GM20431 (cell line): Measurements from ENCODE around the gene S100A9.

Source experiments
- in situ Hi-C: fragments of 300-500 bp; cut with MseI, MboI; formaldehyde crosslinking; loops from one replicate; pipeline ENCODE4 v1.15.0; 2020; ENCODE audit warnings: low sequenced_read_pairs; ENCODE audit not compliant: unreplicated experiment

The S100A9 gene

DNA sequence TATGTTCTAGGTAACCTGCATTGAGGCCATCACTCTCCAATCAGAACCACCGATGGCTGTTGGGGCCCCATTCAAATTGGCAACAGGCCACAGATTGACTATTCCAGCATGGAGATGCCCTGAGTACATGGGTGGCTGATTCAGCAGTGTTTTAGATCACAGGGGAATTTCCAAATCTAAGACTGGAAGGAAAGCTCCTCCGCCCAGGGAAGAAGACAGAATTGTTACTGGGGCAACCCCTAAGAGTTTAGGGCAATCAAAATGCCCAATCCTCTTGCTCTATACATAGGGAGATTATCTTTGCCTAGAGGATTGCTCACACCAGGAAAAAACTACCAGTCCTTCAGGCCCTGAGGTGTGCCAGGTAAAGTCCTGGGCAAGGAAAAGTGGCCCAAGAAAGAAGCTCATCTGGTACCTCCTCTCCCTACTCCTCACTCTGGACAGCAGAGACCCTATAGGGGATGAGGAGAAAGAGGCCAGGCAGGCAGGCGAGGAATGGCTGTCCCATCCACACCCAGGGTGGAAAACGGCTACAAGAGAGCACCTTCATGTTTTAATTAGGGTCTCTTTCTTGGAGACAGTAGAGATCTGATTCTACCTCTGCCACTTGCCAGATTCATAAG, 27.4 kb downstream of the S100A9 start:
- in situ Hi-C loops: no loop called here

DNA sequence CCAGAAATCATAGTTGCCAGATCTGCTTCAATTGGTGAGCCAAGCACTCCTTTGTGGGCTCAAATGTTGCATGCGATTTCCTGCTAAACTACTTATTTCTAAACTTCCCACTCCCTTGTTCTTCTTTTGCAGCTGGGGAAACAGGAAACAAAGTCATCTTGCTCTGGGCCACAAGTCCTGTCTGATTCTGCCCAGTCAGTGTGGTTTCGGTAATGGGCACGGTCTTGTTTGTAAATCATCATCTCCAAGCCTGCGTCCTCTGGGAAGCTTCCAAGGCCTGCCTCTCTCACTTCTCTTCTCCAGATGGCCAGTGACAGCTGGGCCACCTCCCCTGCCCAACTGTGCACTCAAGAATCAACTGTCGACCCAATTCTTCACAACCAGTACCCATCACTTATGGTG, 28.8 kb downstream of the S100A9 start:
- in situ Hi-C loops: no loop called here

DNA sequence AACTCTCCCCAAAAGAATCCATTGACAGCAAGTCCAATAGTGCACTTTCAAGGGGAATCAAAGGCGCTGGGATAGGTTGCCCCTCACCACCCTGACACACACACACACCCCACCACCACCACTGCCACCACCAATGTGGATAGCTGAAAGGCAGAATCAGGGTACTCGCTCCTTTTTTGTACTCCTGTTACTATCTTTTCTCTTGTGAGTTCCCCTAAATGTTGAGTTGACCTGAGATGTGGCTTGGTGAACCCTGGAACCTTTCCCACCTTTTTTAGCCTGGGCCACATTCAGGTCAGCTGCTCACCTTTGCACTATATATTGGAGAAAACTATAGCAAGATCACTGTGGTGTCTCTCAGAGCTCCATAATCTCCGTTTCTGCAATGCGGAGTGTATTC, 29.3 kb downstream of the S100A9 start:
- in situ Hi-C loops: no loop called here

DNA sequence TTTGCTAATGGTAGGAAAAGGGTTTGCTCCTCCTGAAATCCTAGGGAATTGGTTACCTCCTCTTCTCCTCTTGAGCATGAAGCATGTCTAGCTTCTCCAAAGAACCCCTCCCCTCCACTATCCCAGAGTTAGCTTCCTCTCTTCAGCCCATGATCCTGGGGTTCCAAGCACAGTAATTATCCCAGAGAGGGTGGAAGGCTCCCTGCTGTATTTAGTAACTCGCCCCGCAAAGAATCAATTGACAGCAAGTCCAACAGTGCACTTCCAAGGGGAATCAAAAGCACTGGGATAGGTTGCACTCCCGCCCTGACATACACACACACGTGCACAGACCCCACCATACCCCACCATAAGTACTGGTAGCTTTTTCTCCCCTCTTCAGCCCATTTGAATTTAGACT, 30.1 kb downstream of the S100A9 start:
- in situ Hi-C loops: no loop called here

DNA sequence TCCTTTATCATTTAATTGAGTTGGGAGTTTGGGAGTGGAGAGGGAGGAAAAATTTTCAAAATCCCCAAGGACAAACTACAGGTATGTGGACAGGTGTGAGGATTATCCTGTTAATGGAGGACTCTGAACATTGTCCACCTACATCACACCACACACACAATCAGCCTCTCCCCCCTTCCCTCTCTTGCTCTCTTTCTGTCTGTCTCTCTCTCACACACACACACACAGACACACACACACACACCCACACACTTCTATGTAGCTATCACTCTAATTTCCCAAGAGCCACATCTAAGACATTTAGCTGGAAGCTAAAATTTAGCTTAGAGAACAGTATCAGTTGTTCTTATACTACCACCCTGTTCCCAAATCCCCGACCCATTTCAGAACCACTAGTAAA, 31.7 kb downstream of the S100A9 start:
- in situ Hi-C loops: no loop called here

DNA sequence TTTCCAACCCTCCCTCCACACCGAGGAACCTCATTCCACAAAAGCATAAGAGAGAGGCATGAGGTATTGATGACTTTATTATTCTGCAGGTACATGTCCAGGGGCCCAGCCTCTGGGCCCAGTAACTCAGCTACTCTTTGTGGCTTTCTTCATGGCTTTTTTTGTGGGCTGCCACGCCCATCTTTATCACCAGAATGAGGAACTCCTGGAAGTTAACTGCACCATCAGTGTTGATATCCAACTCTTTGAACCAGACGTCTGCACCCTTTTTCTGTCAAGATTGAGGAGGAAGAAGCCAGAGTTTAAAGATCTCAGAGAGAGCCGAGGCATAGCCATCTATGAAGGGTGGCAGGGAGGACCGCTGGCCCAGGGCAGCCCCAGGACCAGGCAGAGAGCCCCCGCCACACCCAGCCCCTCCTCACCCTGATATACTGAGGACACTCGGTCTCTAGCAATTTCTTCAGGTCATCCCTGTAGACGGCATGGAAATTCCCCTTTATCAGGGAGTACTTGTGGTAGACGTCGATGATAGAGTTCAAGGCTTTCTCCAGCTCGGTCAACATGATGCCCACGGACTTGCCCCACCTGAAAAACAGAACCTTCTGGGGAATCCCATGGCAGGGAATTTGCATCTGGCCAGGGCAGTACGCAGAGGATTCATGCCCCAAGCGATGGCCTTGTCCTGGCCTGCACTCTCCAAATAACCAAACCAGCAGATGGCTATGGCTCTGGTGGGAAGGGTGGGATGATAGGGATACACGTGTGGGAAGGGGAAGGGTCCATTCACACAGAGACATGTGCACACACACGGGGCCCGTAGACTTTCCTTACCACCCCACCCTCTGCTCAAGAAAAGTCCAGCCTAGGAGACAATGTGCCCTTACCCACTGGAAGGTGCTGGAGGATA, 32.6 kb downstream of the S100A9 start:
- in situ Hi-C loops: no loop called here

DNA sequence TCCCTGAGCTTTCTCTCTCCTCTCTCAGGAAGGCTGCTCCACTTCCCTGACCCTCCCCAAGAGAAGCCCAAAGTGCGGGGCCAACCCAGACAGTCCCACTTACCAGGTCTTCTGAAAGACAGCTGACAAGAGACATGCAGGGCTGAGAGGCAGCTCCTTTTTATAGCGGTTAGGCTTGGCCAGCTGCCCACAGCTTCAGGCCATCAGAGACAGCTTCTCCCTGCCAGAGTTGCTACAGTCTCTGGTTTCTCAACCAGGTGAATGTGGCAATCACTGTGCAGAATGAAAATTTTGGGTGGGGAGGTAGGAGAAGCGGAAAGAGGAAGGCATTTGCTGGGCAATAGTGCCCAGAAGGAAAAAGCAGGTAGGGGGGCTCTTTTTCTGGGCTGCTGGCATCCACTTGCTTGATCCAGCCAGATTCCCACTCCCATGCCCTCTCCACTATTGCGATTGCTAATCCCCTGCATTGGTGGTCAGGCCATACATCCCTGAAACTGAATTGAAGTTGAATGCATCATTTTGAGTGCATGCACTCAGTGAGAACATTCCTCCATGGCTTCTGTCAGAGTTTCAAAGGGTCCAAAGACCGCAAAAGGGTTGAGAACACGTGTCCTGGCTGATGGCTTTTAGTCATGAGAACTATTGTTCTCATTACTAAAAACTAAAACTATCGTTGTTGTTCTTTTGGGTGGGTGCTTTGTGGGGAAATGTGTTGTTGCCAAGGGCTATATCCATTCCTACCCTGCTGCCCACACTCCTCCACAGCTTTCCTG, 33.5 kb downstream of the S100A9 start, which contains the start of gene S100A8:
Gene S100A8 (minus strand): TSS at position 136 of the 773 bp plus-strand sequence. CDS start 538 bp downstream, outside the sequence.
- in situ Hi-C loops: no loop called here

DNA sequence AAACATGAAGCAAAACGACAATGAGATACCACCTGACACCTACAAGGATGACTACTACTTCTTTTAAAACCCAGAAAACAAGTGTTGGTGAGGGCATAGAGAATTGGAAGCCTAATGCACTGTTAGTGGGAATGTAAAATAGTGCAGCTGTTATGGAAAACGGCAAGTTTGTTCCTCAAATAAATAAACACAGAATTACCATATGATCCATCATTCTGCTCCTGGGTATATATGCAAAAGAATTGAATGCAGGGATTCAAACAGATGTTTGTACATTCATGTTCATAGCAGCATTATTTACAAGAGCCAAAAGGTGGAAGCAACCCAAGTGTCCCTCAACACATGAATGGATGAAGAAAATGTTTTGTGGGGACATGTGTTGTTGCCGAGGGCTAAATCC, 34.6 kb downstream of the S100A9 start:
- in situ Hi-C loops: no loop called here

DNA sequence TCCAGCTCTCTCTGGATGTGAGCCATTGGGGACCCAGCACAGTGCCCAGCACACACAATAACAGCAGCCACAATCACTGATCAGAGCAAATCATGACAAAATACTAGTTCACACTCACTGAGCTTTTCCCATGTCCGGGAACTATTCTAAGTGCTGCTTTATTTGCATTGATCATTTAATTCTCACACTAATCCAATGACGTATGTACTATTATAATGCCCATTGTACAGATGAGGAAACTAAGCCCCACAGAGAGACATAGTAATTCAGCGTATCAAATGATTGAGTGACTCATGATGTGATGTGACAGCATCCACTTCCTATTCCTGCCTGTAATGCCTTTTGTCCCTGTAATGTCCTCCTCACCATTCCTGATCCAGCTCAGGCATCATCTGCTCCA, 35.2 kb downstream of the S100A9 start:
- in situ Hi-C loops: no loop called here

DNA sequence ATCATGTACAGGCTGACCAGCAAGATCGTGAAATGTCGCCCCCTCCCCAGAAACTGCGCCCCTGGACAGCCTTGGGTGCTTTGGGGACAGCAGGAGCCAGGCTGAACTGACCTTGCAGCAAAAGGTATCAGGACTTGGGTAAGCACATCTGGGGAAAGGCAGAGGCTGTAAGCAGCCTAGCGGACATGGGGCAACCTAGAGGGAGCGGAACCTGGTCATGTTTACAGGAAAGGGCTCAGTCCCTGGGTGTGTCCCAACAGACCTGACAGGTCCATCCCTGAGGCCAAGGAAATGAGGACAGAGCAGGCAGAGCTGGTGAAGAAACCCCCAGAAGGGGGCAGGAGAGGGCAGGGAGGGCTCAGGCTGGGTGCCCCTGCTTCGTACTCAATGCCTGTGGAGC, 36.3 kb downstream of the S100A9 start:
- in situ Hi-C loops: no loop called here

DNA sequence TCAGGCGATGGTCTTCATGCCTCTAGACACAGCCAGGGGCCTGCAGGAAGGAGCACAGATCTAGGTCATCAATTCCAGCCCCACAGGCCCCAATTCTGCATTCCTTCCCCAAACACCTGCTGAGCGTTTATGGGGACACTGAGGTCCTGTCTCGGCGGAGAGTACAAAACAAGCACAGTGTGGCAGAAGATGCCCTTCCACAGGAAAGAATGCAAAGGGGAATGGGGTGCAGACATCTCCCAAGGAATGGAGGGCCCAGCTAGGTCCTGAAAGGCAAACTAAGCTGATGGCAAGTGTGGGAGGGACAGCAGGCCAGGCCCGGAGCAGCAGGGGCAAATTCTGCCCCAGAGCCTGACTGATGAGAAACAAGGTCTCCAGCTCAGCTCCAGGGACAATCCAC, 36.7 kb downstream of the S100A9 start:
- in situ Hi-C loops: no loop called here

DNA sequence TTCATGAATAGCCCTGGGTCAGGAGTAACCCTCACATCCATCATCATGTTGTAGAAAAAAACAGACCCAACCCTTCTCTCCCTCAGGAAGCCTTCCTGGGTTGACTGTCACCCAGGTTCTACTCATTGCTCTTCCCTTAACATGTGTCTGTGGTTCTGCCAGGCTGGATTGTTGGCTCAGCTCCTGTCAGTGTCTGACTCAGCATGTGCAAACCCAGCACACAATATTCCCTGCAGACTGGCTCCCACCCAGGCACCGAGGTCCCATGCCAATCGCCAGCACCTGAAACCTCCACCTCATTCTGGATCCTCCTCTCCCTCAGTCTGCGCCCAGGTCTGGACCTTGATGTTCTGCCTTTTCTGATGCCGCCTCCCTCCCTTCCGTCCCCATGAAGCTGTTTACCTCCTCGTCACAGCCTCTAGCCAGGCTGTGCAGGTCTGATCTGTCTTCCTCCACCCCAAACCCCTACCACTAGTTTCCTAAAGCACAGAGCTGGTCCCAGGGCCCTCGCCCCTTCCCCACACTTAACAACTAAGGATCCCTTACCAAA, 37.6 kb downstream of the S100A9 start:
- in situ Hi-C loops: no loop called here

DNA sequence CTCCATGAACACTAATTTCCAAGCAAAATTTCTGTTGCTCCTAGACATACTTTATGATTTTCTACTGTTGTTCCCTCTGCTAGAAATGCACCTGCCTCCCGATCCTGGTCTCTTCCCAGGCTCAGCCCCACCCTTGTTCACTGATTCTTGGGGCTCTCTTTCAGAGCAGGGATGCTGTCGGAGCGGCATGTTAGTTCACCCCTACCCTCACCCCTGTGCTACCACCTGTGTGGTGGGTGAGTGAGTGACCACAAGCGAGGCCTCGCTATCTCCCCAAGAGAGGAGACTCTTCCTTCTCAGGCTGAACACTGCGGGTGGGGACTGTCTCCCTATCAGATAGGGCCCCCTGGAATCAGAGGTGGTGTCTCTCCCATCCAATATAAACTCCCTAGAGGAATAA, 38.1 kb downstream of the S100A9 start:
- in situ Hi-C loops: no loop called here

DNA sequence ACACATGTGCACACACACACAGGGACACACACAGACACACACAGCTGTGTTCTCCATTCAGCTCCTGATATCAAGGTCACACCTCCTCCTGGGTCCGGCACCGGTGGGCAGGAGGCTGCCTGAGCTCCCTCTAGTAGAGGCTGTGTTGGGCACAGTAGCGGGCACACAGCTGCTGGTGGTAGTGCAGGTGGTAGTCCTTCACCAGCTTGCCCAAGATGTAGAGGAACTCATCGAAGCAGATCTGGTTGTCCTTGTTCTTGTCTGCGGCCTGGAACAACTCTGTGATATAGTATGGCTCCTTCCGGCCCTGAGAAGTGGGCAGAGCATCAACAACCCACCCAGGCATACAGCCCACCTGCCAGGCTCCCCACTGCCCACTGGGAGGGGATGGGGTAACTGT, 38.8 kb downstream of the S100A9 start:
- in situ Hi-C loops: no loop called here

DNA sequence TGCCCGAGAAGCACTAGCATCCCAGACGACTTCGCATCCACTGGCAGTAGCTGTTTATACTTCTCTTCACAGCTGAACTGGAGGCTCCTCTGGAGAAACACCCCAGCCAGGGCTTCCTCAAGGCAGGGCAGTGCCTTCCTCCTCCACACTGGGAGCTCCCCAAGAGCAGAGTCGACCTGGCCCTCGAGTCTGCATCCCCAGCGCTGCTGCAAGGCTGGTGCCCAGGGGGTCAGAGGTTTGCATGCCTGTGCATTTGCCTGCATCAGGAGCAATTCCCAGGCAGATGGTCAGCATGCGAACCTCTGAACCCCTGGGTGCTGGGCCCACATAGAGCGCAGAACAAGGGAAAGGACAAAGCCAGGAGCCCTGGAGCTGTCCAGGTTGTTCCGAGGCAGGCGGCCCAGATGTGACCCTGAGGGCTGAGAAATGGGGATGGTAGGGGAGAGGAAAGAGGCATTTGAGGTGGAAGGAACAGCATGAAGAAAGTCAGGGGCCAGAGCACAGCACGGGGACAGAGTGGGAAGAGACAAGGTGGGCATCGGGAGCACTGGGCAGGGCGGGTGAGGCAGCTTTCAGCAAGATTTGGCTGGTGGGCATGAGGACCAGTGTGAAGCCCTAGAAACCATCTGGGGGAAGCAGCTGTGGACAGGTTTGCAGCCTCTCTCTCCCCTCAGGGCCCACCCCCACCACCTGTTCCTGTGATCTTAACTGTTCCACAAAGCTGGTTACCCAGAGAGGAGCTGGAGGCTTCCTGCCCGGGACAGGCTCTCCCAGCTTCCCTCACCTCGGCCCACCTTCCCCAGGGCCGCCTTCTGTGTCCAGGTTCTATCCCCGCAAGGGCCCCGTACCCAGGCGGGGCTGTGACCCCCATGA, 39.6 kb downstream of the S100A9 start:
- in situ Hi-C loops: no loop called here

DNA sequence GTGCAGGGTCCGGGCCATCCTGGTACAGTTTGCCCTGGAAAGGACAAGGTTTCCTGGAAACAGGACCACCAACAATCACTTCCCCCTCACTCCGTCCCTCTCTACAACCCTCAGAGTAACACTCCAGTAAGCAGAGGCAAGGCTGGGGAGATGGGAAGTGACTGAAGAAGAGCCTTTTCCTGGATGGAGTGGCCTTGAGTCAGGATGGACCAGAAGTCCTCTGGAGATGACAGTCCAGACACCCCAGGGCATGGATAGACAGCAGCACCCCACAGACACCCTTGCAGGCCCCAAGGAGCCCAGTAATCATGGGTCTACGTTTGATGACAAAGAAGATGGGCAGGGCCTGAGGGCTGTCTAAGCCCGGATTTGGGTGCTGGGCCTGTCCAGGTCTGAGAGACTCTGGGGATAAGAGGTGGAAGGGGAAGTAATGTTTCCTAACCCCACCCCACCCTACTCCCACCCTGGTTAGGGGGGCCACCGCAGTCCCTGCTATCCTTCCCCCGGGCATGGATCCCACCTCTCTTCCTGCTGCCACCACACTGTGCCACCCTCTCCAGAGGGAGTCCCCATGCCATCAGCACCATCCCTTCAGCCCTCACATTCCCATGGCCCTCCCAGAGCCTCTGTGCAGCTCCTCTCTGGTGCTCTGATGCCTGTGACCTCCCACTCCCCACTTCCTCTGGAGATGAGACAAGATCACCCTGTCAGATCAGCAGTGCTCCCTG, 40.4 kb downstream of the S100A9 start:
- in situ Hi-C loops: no loop called here

DNA sequence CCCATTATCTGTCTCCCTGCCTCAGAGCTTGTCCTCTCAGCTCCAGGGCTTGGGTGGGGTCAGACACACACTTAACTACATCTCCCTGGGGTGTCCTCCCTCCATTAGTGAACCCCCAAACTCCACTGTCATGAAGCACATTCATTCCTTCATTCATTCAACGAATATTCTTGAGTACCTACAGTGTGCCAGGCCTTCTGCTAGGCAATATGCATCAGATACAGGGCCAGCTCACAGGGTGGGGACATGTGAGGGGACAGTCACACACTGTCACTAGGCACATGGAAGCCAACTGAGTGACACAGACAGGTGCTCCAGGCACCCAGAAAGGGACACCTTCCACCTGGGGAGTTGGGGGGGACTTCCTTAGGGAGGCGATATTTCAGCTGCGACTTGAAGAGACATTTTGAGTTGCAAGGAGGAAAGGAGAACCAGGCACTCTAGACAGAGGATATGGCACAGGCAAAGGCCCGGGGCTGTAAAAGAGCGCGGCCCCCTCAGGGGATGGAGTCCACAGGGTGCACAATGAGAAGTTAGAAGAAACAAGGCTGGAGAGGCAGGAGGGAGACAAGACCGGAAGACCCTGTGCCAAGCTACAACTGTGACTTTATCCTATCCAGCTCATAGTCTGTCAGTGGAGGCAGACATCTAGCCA, 41.9 kb downstream of the S100A9 start:
- in situ Hi-C loops: no loop called here

DNA sequence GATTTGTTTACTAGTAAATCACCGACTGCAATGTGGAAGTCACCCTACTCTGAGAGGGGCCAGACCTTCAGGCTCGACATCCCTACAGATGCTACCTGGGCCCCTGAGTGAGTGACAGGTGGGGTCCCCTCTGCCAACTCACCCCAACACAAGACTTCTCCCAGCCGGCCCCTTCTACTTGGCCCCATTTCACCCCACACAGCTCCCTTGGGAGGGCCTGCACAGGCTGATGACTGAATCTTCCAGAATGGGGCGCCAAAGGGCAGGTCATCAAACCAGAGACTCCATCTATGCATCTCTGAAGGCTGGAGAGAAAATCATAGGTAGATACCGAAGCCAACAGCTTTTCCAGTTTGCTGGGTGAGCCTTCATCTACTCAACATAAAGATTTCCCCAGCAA, 42.6 kb downstream of the S100A9 start:
- in situ Hi-C loops: no loop called here
